ENCODE data around the gene CHCHD3.

GRCh38 chr7:132856416-132856815 is 225.5 kb downstream of the CHCHD3 start:
- TF ChIP-seq CTCF (IDR thresholded peaks at IDR 0.05) = no peak
- no peak for TF ChIP-seq POLR2A (IDR thresholded peaks at IDR 0.05)
